K562 (cell line): ENCODE results near the gene INPP1. TPM values are rescaled to one million over a fixed set of nuclear protein-coding genes. Genes with fewer than 3 reads are reported as not detected.

ENCODE experiments used
- BMI1 ChIP-seq: fragments of 150-350 bp; IDR thresholded peaks from 2 replicates; pipeline ENCODE4 v1.6.1; 2014; ENCODE audit warnings: low read length
- CC2D1A ChIP-seq: fragments of 450-650 bp; IDR thresholded peaks from 2 replicates; pipeline ENCODE4 v1.6.1; 2017; ENCODE audit warnings: mild to moderate bottlenecking
- CREBBP ChIP-seq: IDR thresholded peaks from one replicate; pipeline ENCODE4 v1.6.1; 2012; ENCODE audit warnings: low read depth, mild to moderate bottlenecking, control low read depth, inconsistent platforms, low read length
- CTCFL ChIP-seq: IDR thresholded peaks from 2 replicates; pipeline ENCODE4 v1.6.1; 2011; ENCODE audit warnings: borderline replicate concordance, low read depth, mild to moderate bottlenecking, moderate library complexity, low read length; ENCODE audit not compliant: insufficient read depth, poor library complexity, severe bottlenecking
- DNMT1 ChIP-seq: fragments of 450-650 bp; IDR thresholded peaks from 2 replicates; pipeline ENCODE4 v1.6.1; 2016; ENCODE audit warnings: antibody characterized with exemption, mild to moderate bottlenecking
- EP300 ChIP-seq: IDR thresholded peaks from 2 replicates; pipeline ENCODE4 v1.6.1; 2012; ENCODE audit warnings: low read length, improper control_type of control experiment
- FOXM1 ChIP-seq, 2 experiments: fragments of 450-650 bp in 1 of 2; sonication (generic) in 1 of 2; formaldehyde crosslinking in 1 of 2; IDR thresholded peaks; 2 replicates each; pipeline versions ENCODE4 v1.6.1 to v1.9.0; 2017 to 2022; ENCODE audit warnings: low read depth in 2 of 2, mild to moderate bottlenecking in 2 of 2, missing genetic modification reagents in 1 of 2, moderate library complexity in 1 of 2
- GABPA ChIP-seq: fragments of 200-800 bp; sonication (Bioruptor generic); conservative IDR thresholded peaks from 2 replicates; pipeline ENCODE4 v1.6.1; 2016; ENCODE audit warnings: low read depth, missing genetic modification characterization, missing compliant biosample characterization
- GATAD2A ChIP-seq: fragments of 450-650 bp; IDR thresholded peaks from 2 replicates; pipeline ENCODE4 v1.6.1; 2017
- HNRNPH1 ChIP-seq: fragments of 200-400 bp; formaldehyde crosslinking; optimal IDR thresholded peaks from 2 replicates; pipeline ENCODE3; 2017; ENCODE audit warnings: low read depth, mild to moderate bottlenecking, low read length, moderate library complexity
- ID3 ChIP-seq, 2 experiments: fragments of 250-450 bp in 1 of 2; fragments of 450-650 bp in 1 of 2; sonication (Bioruptor Pico) in 1 of 2; IDR thresholded peaks; 2 replicates each; pipeline versions ENCODE4 v1.6.1 to v1.8.0; 2016 to 2021; ENCODE audit warnings: mild to moderate bottlenecking in 2 of 2, moderate library complexity in 2 of 2, missing compliant biosample characterization in 1 of 2, missing genetic modification characterization in 1 of 2
- JUN ChIP-seq, 2 experiments: sonication (generic) in 1 of 2; formaldehyde crosslinking in 1 of 2; IDR thresholded peaks; 2 replicates each; pipeline versions ENCODE4 v1.6.1 to v1.8.0; 2012 to 2022; ENCODE audit warnings: borderline replicate concordance in 2 of 2, mild to moderate bottlenecking in 2 of 2, improper control_type of control experiment in 1 of 2, low read depth in 1 of 2, low read length in 1 of 2, missing genetic modification reagents in 1 of 2
- NFIC ChIP-seq: fragments of 450-650 bp; IDR thresholded peaks from 2 replicates; pipeline ENCODE4 v1.6.1; 2017; ENCODE audit warnings: mild to moderate bottlenecking, inconsistent platforms
- NFIX ChIP-seq: fragments of 250-450 bp; sonication (Bioruptor Pico); IDR thresholded peaks from 2 replicates; pipeline ENCODE4 v1.4.0; 2020; ENCODE audit warnings: low read depth, mild to moderate bottlenecking, moderate library complexity
- NFRKB ChIP-seq: fragments of 450-650 bp; IDR thresholded peaks from 2 replicates; pipeline ENCODE4 v1.6.1; 2016; ENCODE audit warnings: low read depth
- NR0B1 ChIP-seq: fragments of 450-650 bp; IDR thresholded peaks from one replicate; pipeline ENCODE4 v1.6.1; 2018; ENCODE audit warnings: mild to moderate bottlenecking, moderate library complexity; ENCODE audit not compliant: partially characterized antibody
- PTTG1 ChIP-seq: fragments of 450-650 bp; IDR thresholded peaks from 2 replicates; pipeline ENCODE4 v1.6.1; 2016; ENCODE audit warnings: low read depth, mild to moderate bottlenecking, missing genetic modification characterization, missing compliant biosample characterization
- RBFOX2 ChIP-seq: fragments of 200-400 bp; formaldehyde crosslinking; IDR thresholded peaks from 2 replicates; pipeline ENCODE4 v1.6.1; 2017; ENCODE audit warnings: low read depth, mild to moderate bottlenecking, low read length, moderate library complexity
- SMARCA4 ChIP-seq: fragments of 450-650 bp; IDR thresholded peaks from 2 replicates; pipeline ENCODE4 v1.6.1; 2016
- SMARCC2 ChIP-seq: fragments of 450-650 bp; IDR thresholded peaks from 2 replicates; pipeline ENCODE4 v1.6.1; 2017; ENCODE audit warnings: antibody characterized with exemption, moderate library complexity, mild to moderate bottlenecking, low read depth
- SNRNP70 ChIP-seq: fragments of 200-400 bp; formaldehyde crosslinking; optimal IDR thresholded peaks from 2 replicates; pipeline ENCODE3; 2017; ENCODE audit warnings: low read depth, low read length
- USF1 ChIP-seq: sonication (generic); formaldehyde crosslinking; IDR thresholded peaks from 2 replicates; pipeline ENCODE4 v1.9.0; 2022; ENCODE audit warnings: mild to moderate bottlenecking, missing genetic modification reagents
- ZKSCAN3 ChIP-seq: fragments of 250-450 bp; sonication (Bioruptor Pico); IDR thresholded peaks from 2 replicates; pipeline ENCODE4 v1.4.0; 2020
- ZNF12 ChIP-seq: sonication (generic); formaldehyde crosslinking; IDR thresholded peaks from 2 replicates; pipeline ENCODE4 v1.4.0; 2020; ENCODE audit warnings: mild to moderate bottlenecking, missing genetic modification reagents
- polyA plus RNA-seq, 8 experiments: library from polyadenylated mRNA; depleted of rRNA in 4 of 8; stranded (reverse) in 5 of 8; unstranded in 3 of 8; fragments of >200 nt; fragmentation: Nextera tagmentation in 2 of 8; fragmentation: Illumina TruSeq in 1 of 8; extraction: Ambion mirVana in 2 of 8; extraction: Trizol in 1 of 8; gene quantifications; 2 replicates each; pipeline versions ENCODE4 v1.2.1 to v1.2.3, GENCODE V29; 2011 to 2014; ENCODE audit warnings: inconsistent platforms in 1 of 8, missing spikeins in 1 of 8
- total RNA-seq, 7 experiments: library from RNA; depleted of rRNA in 6 of 7; stranded (reverse); fragments of >200 nt in 6 of 7; fragmentation: Illumina TruSeq in 2 of 7; extraction: Trizol in 2 of 7; gene quantifications; 2 replicates each; pipeline versions ENCODE4 v1.2.1 to v1.2.3, GENCODE V29; 2011 to 2021; ENCODE audit warnings: low replicate concordance in 1 of 7

The INPP1 gene
- total and polyA plus RNA-seq, 9 of the 15 experiments (the other 6 are each of a cell fraction or from before 2014, with no cell fraction given), result 3.7 to 11.8 (median 6.5) TPM

- TF ChIP-seq ID3 (CRISPR knock-in tag; IDR thresholded peaks at IDR 0.05) (no peak), ID3 (tag; IDR thresholded peaks at IDR 0.05) (0 out of 2 replicates have a peak, but pooled peaks have one; percentile 34), NFRKB (peak; percentile 61; the same call in 1 of the 2 replicates), ZKSCAN3 (CRISPR knock-in tag) (no peak), NFIX (CRISPR knock-in tag) (no peak), DNMT1 (no peak), JUN (IDR thresholded peaks at IDR 0.05; ENCODE audit: borderline replicate concordance, low read depth, low read length) (peak; percentile 40; the same call in 1 of the 2 replicates), JUN (CRISPR knock-in tag; IDR thresholded peaks at IDR 0.05; ENCODE audit: borderline replicate concordance) (no peak), EP300 (peak; percentile 92), CC2D1A (no peak; the same call in 1 of the 2 replicates), CTCFL (no peak), ZNF12 (CRISPR knock-in tag) (no peak), RBFOX2 (peak; percentile 49), SMARCA4 (peak; percentile 82), BMI1 (no peak), GABPA (tag) (no peak), PTTG1 (tag) (no peak), USF1 (CRISPR knock-in tag) (no peak), NFIC (peak; percentile 18; the same call in 1 of the 2 replicates), NR0B1 (no peak), FOXM1 (IDR thresholded peaks at IDR 0.05; ENCODE audit: low read depth) (0 out of 2 replicates have a peak, but pooled peaks have one; percentile 21), FOXM1 (CRISPR knock-in tag; IDR thresholded peaks at IDR 0.05; ENCODE audit: low read depth) (no peak), CREBBP (no peak), GATAD2A (peak; percentile 46; the same call in 1 of the 2 replicates), HNRNPH1 (no peak), SMARCC2 (peak; percentile 46; the same call in 1 of the 2 replicates), SNRNP70 (no peak)
Observed at GRCh38 chr2:190334479-190335224, 8.7 kb upstream of the INPP1 start (continued).
